ENCODE data around the gene NPTXR. TPM values are rescaled to one million over a fixed set of nuclear protein-coding genes. Genes with fewer than 3 reads are reported as not detected.

NPTXR gene
- total RNA-seq, 2 experiments from 2014 or later = 5.9 to 6.8 TPM

DNA sequence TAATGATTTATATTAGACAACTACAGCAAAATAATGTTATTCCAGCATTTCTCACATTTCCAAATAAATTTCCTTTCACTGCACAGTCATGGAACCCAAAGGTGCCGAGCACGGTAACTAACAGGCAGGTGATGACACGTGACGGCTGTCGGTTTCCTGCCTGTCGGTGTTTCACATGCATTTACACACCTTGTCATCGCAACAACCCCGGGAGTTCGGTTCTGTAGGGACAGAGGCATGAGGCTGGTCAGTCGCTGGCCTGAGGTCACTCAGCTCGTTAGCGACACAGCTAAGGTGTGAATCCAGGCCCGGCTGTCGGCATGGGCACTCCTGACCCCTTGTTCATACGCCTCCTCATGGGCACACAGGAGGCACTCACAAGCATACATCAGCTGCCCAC is 59.8 kb downstream of the NPTXR start:
- Mint-ChIP-seq H3K27ac (no peak overlapping the region), H3K4me3 (no peak overlapping the region), H3K36me3 (no peaks in the 10 kb centered on the region), H3K9me3 (no peaks in the 10 kb centered on the region), H3K4me1 (peaks cover 3% of the 10 kb centered on the region), H3K27me3 (no peaks in the 10 kb centered on the region)
- ATAC-seq (ENCODE audit: low read depth) = no peak
- POLR2A ChIA-PET = no interaction called here
- DNase-seq = no peak

GRCh38 chr22:38783095-38783615 is 60.7 kb downstream of the NPTXR start:
- DNase-seq (no peak), ATAC-seq (ENCODE audit: low read depth) (no peak)
- Mint-ChIP-seq H3K4me1 (peaks cover 3% of the 10 kb centered on the region), H3K36me3 (no peaks in the 10 kb centered on the region), H3K27me3 (no peaks in the 10 kb centered on the region), H3K4me3 (no peak overlapping the region), H3K27ac (no peak overlapping the region), H3K9me3 (no peaks in the 10 kb centered on the region)
- POLR2A ChIA-PET = no interaction called here

DNA sequence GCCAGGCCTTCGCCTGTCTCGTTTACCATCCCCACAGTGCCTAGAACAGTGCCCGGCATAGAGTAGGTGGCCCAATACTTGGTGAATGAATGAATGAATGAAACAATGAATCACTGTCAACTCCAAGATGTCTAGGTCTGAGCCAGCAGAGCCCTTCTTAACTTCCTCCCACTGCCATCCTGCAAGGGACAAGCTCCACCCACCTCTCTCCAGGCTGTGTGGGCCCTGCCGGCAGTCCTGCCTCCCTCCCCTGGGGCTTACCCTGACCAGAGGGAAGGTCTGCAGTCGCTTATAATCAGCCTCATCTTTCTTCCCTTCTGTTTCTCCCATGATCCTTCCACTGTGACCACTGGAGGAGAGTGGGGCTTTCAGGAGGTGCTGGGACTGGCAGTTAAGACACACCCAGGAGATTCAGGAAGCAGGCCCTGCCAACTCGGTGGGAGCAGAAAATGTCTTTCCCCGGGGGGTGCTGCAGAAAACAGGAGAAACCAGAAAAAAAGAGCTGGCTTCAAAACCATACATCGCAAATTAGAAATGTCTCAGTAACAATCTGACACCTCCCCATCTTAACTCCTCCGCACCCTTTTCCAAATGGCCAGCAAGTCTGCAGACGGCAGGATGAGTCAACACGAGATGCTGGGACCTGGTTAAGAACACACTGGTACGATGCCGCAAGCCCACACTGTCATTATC is 61.3 kb downstream of the NPTXR start:
- POLR2A ChIA-PET = no interaction called here
- peak overlapping the region; percentile 27 for H3K27ac Mint-ChIP-seq
- no peaks in the 10 kb centered on the region for H3K9me3 Mint-ChIP-seq
- no peaks in the 10 kb centered on the region for H3K27me3 Mint-ChIP-seq
- no peaks in the 10 kb centered on the region for H3K36me3 Mint-ChIP-seq
- no peak for ATAC-seq (ENCODE audit: low read depth)
- DNase-seq = no peak
- peaks cover 3% of the 10 kb centered on the region for H3K4me1 Mint-ChIP-seq
- no peak overlapping the region for H3K4me3 Mint-ChIP-seq

DNA sequence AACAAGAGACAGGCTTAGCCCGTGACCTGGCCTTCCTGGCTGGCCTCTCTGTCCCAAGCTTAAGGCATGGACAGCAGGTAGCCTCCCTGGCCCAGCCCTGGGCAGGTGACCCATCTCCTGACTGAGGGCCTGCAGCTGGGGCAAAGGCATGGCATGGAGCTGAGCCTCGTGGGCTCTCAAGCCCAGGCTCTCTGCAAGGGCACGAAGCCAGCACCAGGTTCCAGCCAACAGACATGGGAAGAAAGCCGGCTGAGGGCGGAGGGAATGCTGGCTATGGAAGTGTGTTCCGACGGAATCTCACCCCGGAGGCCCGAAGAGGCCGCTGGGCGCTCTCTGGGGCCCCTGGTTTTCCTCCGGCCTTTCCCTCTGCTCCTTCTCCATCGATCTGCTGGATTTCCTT is 62.8 kb downstream of the NPTXR start:
- no peak overlapping the region for H3K27ac Mint-ChIP-seq
- H3K4me3 Mint-ChIP-seq = no peak overlapping the region
- H3K4me1 Mint-ChIP-seq = peaks cover 5% of the 10 kb centered on the region
- H3K9me3 Mint-ChIP-seq = no peaks in the 10 kb centered on the region
- no peaks in the 10 kb centered on the region for H3K27me3 Mint-ChIP-seq
- ATAC-seq (ENCODE audit: low read depth) (no peak), DNase-seq (no peak)
- no peaks in the 10 kb centered on the region for H3K36me3 Mint-ChIP-seq
- POLR2A ChIA-PET = no interaction called here

DNA sequence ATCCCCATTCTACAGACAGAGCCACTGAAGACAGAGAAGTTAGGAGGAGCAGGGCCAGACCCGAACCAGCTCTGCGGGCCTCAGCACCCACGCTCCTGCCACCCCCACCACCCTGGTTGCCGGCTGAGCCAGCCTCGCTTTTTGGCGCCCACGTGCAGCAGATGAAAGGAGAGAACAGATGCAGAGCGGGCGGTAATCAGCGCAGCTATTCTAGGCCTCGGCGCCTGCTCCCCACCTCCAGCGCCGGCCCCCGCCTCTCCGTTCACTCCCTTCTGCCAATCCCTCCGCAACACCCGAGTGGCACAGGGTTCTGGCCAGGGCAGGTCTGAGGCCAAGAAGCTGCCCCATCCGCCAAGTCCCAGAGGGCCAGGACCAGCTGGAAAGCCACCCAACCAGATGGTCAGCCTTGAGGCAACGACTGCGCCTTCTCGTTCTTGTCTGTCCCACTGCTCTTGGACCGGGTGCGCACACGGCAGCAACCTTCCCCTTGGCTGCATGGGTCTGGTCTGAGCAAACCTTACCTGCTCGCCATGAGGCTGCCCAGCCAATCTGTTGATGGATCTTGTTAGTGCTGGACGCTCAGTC is 66.6 kb downstream of the NPTXR start:
- Mint-ChIP-seq H3K27ac (no peak overlapping the region), H3K9me3 (no peaks in the 10 kb centered on the region), H3K4me3 (no peak overlapping the region), H3K36me3 (no peaks in the 10 kb centered on the region), H3K27me3 (no peaks in the 10 kb centered on the region), H3K4me1 (peaks cover 10% of the 10 kb centered on the region)
- ATAC-seq (ENCODE audit: low read depth) = no peak
- DNase-seq = no peak
- POLR2A ChIA-PET = no interaction called here

DNA sequence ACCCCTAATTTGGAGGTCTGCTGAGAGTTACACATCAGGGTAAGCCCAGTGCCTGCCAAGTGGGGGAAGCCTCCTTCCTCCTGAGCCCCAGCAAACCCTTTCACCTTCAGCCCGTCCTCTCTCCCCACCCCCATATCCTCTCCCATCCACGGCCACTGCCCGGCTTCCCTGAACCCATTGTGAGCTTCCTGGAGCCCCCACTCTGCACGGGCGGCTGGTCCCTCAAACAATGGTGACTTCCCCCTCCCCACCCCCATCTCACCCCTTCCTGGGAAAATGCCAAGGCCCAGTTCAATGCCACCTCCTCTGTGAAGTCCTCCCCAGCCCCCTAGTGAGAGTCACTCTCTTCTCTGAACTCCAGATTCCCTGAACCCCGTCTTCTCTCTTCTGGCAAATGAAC is 67.7 kb downstream of the NPTXR start:
- no peak for ATAC-seq (ENCODE audit: low read depth)
- H3K27ac Mint-ChIP-seq = no peak overlapping the region
- POLR2A ChIA-PET = no interaction called here

GRCh38 chr22:38775656-38776055 is 68.2 kb downstream of the NPTXR start:
- no peak overlapping the region for H3K27ac Mint-ChIP-seq
- H3K4me1 Mint-ChIP-seq = peaks cover 10% of the 10 kb centered on the region
- no peaks in the 10 kb centered on the region for H3K9me3 Mint-ChIP-seq
- no peaks in the 10 kb centered on the region for H3K27me3 Mint-ChIP-seq
- H3K4me3 Mint-ChIP-seq = peak overlapping the region; percentile 15
- ATAC-seq (ENCODE audit: low read depth) = no peak
- H3K36me3 Mint-ChIP-seq = no peaks in the 10 kb centered on the region
- DNase-seq = no peak
- POLR2A ChIA-PET = no interaction called here

More for the DNA sequence above, 67.7 kb downstream of the NPTXR start:
- peaks cover 10% of the 10 kb centered on the region for H3K4me1 Mint-ChIP-seq
- no peak for DNase-seq
- no peaks in the 10 kb centered on the region for H3K9me3 Mint-ChIP-seq
- no peaks in the 10 kb centered on the region for H3K27me3 Mint-ChIP-seq
- no peak overlapping the region for H3K4me3 Mint-ChIP-seq
- no peaks in the 10 kb centered on the region for H3K36me3 Mint-ChIP-seq

DNA sequence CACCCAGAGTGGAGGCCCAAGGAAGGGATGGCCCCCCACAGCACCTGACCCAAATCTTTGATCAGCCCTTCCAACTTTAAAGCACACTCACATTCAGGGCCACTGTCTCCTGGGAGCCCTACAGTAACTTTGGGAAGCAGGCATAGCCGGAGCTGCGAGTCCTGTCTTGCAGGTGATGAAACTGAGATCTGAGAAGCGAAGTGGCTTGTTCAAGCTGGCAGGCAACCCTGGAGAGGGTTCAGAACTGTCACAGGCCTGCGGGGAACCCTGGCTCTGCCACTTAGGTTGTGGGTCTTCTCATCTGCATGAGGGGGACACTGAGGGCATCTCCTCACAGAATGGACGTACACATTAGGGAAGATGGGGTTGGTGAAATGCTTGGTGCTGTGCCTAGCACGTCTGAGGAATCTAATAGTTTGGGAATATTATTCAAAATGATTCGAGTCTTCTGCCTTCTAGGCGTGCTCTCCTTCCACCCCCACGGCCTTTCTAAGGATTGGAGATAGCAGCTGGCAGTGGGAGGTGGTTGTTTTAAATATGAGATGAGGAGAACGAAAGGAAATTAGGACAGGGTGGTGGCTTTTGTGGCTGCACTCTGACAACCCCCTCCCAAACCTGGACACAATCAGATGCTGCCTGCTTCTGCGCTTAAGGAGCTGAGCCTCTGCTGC is 69.2 kb downstream of the NPTXR start:
- Mint-ChIP-seq H3K4me3 (no peak overlapping the region), H3K36me3 (no peaks in the 10 kb centered on the region), H3K9me3 (no peaks in the 10 kb centered on the region), H3K4me1 (peaks cover 10% of the 10 kb centered on the region), H3K27me3 (no peaks in the 10 kb centered on the region), H3K27ac (no peak overlapping the region)
- POLR2A ChIA-PET = no interaction called here
- ATAC-seq (ENCODE audit: low read depth) = no peak
- DNase-seq = no peak

- Mint-ChIP-seq H3K36me3 (no peaks in the 10 kb centered on the region), H3K27ac (no peak overlapping the region), H3K9me3 (no peaks in the 10 kb centered on the region), H3K27me3 (no peaks in the 10 kb centered on the region), H3K4me3 (no peak overlapping the region), H3K4me1 (peaks cover 12% of the 10 kb centered on the region)
- no peak for ATAC-seq (ENCODE audit: low read depth)
- DNase-seq = no peak
- POLR2A ChIA-PET = no interaction called here
Measured at GRCh38 chr22:38773363-38773946, 70.4 kb downstream of the NPTXR start.

DNA sequence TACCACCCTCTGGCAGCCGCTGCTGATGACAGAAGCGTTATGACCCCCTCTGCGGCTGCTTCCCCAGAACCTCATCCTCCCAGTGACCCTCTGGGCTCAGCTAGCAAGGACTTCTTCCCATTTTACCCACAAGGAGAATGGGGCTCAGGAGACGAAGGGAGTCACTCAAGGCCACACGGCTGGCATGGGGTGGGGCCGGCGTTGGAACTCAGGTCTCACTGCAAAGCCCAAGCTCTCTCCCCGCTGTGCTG is 71.3 kb downstream of the NPTXR start:
- ATAC-seq (ENCODE audit: low read depth) (no peak), DNase-seq (no peak)
- no peak overlapping the region for H3K27ac Mint-ChIP-seq
- POLR2A ChIA-PET = no interaction called here
- H3K9me3 Mint-ChIP-seq = no peaks in the 10 kb centered on the region
- no peak overlapping the region for H3K4me3 Mint-ChIP-seq
- H3K27me3 Mint-ChIP-seq = no peaks in the 10 kb centered on the region
- H3K36me3 Mint-ChIP-seq = no peaks in the 10 kb centered on the region
- H3K4me1 Mint-ChIP-seq = peaks cover 12% of the 10 kb centered on the region

DNA sequence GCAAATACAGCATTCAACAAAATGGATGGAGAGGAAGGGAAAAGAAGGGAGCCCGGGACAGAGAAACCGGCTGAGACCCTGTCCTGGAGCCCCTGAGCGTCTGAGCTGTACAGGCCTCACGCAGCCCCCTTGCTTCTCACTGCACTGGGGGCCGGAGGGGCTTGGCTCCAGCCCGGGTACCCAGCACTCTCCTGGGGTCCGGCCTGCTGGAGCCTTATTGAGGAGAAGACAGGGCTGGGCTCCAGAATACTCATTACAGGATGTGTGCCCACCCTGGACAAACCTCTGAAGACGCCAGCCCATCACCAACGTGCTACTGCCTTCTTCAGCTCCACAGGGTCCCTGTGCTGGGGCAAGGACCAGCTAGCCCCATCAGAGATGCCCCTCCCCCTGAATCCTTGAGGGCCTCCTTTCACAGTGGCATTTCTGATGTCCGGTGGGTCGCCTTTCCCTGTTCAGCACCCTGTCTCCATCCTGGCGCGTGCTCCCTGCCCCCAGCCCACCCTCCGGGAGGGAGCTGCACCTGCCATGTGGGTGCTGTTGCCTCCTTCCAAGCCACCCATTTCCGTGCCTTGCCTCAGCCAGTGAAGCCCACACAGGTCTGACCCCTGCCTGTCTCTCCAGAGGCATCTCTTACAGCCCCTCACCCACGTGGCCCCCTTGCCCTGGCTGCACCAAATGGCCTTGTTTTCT is 73.4 kb downstream of the NPTXR start:
- no peak overlapping the region for H3K4me3 Mint-ChIP-seq
- H3K4me1 Mint-ChIP-seq = peaks cover 9% of the 10 kb centered on the region
- ATAC-seq (ENCODE audit: low read depth) (no peak), DNase-seq (no peak)
- no peaks in the 10 kb centered on the region for H3K36me3 Mint-ChIP-seq
- H3K9me3 Mint-ChIP-seq = no peaks in the 10 kb centered on the region
- no peaks in the 10 kb centered on the region for H3K27me3 Mint-ChIP-seq
- no peak overlapping the region for H3K27ac Mint-ChIP-seq
- POLR2A ChIA-PET = no interaction called here

All from activated naive CD8-positive, alpha-beta T cell treated with anti-CD3 and anti-CD28 coated beads, Interleukin-2, amount 10 ng/mL, durations not matched to agents 7 days and 5 days (primary cell).